CD4-positive, alpha-beta T cell treated with Interleukin-1 beta for 1 hour (primary cell): ENCODE measurements around the gene DENND10.
A peak's percentile ranks its signal among the peaks of the same experiment; 100 is the strongest.
"Not testable (repeated sequence)": the region's sequence is repeated elsewhere in the genome, so short reads cannot be mapped to it uniquely, and the experiment has no call there.

ENCODE experiments used
- DNase-seq, 2 donors: peaks; one replicate each; pipeline ENCODE4 v3.0.0-alpha.2; 2020 to 2022

DENND10 gene

GRCh38 chr10:119098576-119098975, 5.3 kb upstream of the DENND10 start:
- no peak for DNase-seq

DNA sequence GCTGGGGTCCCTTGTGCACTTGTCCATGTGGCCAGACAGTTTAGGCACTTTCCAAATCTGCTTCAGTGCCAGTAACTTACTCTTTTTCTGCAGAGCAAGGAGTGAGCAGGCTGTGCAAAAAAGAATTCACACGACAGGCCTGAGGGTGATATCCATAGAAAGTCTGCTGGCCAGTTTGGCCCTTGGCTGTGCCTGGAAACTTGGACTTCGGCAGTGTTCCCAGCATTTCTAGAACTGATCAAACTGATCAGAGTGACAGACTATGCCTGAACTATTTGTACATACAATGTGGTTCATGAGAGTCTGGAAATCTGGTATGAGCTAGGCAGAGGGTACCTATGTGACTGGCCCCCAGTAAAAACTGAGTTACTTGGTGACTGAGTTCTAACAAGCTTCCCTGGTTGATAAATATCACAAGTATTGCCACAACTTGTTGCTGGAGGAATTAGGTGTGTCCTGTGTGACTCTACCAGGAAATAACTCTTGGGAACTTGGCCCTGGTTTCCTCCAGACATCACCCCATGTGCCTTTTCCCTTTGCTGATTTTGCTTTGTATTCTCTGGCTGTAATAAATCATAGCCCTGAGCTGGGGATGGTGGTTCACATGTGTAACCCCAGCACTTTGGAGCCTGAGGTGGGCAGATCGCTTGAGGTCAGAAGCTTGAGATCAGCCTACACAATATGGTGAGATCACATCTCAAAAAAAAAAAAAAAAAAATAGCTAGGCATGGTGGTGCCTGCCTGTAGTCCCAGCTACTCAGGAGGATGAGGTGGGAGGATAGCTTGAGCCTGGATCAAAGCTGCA, 3.3 kb upstream of the DENND10 start:
- no peak for DNase-seq

DNA sequence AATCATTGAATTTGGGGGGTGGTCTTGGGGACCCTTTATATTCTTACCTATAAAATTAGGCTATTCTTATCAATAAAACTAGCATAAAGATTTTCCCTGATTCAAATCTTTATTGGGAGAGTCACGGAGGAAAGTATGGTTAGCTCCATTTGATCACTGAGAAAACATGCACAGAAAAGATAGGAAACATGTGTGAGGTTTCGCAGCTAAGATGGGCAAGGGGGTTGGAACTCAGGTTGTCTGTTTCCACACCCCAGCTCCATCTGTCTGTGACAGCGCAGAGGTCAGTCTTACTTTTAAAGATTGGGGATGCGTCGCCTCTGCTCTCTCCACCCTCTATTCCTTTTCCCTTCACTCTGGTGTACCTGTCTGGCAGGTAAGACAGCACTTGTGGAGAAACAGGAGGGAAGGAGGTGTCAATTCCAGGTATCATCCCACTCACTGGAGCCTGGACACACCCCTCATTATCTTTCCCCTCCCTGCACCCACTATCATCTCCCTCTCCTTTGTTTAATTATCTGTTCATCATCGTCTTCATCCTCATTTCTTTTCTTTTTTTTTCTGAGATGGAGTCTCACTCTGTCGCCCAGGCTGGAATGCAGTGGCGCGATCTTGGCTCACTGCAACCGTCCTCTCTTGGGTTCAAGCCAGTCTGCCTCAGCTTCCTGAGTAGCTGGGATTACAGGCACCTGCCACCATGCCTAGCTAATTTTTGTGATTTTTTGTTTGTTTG, 2.4 kb upstream of the DENND10 start:
- no peak for DNase-seq

- DNase-seq = no peak
Measured at GRCh38 chr10:119103241-119103902, 541 bp upstream of the DENND10 start.

GRCh38 chr10:119104654-119105015, 722 bp downstream of the DENND10 start:
- no peak for DNase-seq

DNA sequence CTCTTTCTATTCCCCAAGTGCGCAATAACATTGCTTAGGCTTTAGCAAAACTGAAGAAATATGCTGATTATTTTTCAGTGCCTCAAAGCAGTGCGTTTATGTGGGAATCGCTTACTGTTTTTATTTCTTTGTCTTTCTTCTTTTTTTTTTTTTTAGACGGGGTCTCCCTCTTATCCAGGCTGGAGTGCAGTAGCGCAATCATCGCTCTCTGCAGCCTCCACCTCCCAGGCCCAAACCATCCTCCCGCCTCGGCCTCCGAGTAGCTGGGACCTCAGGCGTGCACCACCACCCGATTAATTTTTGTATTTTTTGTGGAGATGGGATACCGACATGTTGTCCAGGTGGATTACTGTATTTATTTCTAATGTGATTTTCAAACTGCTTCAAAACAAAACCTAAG, 1.2 kb downstream of the DENND10 start:
- no peak for DNase-seq

- not testable (repeated sequence) for DNase-seq
Measured at GRCh38 chr10:119105899-119106298, 2.0 kb downstream of the DENND10 start.

GRCh38 chr10:119107106-119107505, 3.2 kb downstream of the DENND10 start:
- DNase-seq = not testable (repeated sequence)

GRCh38 chr10:119107771-119108170, 3.9 kb downstream of the DENND10 start:
- DNase-seq = not testable (repeated sequence)

GRCh38 chr10:119112056-119112455, 8.1 kb downstream of the DENND10 start:
- no peak for DNase-seq

DNA sequence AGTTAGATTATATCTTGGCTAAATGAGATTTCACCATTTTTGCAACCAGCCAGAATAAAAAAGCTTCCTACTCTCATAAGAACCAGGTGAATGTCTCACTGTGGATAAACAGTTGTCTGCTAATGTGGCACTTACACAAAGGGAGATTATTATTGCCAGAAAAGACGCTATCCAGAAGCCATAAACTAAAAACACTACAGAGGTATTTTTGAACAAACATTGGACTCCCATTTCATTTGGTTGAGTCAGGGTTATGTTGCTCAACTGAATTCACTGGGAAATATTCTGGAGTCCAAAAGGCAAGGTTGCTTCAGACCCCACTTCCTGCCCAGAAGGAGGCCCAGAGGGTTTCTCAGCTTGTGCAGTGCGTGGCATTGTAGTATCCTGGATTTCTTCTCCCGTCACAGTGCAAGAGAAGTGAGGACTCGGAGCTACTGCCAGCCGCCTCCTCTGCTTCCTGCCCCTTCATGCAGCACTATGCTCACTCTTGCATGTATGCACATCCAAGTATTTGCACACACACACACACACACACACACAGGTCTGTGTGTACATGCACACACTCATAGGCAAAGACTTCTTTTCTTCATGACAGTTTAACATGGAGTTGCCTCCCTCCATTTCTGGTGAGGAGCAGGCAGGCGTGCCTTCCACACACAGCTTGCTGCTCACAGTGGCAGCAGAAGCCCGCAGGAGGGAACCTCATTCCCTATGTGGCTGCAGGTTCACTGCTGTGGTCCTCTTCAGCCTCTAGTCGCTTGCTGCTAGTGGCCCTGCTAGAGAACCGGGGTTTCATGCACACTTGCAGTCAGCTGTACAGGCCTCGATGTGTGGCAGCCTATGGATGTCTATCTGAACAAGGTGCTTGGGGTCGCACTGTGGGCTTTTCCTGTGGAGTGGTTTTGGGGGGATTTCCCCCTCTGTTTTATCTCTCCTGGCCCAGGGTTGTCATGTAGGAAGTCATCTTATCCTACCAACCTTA, 10.1 kb downstream of the DENND10 start:
- no peak for DNase-seq

- no peak for DNase-seq
Measured at GRCh38 chr10:119115926-119116325, 12.0 kb downstream of the DENND10 start.

DNA sequence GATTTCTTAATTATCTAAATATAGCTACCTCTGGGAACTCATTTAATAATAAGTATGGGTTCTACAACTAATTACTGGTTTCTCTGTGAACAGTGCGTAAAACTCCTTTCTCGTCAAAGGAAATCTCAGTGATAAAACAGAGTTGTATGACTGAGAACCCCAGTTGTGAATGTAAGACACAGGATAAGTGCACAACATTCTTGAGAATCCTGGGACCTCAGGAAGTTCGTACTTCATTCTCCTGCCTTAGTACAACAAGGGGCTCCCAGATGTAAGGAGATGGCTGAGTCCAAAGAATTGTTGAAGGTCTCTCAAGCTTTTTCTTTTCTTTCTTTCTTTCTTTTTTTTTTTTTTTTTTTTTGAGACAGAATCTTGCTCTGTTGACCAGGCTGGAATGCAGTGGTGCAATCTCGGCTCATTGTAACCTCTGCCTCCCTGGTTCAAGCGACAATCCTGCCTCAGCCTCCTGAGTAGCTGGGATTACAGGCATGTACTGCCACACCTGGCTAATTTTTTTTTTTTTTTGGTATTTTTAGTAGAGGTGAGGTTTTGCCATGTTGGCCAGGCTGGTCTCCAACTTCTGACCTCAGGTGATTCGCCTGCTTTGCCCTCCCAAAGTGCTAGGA, 12.5 kb downstream of the DENND10 start:
- no peak for DNase-seq

- no peak for DNase-seq
Measured at GRCh38 chr10:119118231-119118630, 14.3 kb downstream of the DENND10 start.

GRCh38 chr10:119119400-119119799, 15.5 kb downstream of the DENND10 start:
- no peak for DNase-seq

GRCh38 chr10:119120413-119120867, 16.5 kb downstream of the DENND10 start:
- peak in 1 of 2 donors; percentile 46 for DNase-seq

GRCh38 chr10:119120875-119121274, 17.0 kb downstream of the DENND10 start:
- DNase-seq = no peak

GRCh38 chr10:119125942-119126341, 22.0 kb downstream of the DENND10 start:
- no peak for DNase-seq

DNA sequence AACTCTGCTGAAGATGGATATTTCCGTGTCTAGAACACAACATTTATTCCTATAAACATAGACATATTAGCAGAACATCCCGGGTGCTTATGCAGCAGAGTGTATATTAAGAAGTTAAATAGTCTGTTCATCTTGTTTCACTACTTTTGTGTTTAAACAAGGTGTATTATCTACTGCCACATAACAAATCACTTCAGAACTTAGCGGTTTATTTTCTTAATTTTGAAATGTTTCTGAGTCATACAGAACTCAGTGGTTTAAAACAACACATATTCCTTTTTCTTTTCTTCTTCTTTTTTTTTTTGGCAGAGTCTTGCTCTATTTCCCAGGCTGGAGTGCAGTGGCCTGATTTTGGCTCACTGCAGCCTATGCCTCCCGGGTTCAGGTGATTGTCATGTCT, 25.8 kb downstream of the DENND10 start:
- no peak for DNase-seq

DNA sequence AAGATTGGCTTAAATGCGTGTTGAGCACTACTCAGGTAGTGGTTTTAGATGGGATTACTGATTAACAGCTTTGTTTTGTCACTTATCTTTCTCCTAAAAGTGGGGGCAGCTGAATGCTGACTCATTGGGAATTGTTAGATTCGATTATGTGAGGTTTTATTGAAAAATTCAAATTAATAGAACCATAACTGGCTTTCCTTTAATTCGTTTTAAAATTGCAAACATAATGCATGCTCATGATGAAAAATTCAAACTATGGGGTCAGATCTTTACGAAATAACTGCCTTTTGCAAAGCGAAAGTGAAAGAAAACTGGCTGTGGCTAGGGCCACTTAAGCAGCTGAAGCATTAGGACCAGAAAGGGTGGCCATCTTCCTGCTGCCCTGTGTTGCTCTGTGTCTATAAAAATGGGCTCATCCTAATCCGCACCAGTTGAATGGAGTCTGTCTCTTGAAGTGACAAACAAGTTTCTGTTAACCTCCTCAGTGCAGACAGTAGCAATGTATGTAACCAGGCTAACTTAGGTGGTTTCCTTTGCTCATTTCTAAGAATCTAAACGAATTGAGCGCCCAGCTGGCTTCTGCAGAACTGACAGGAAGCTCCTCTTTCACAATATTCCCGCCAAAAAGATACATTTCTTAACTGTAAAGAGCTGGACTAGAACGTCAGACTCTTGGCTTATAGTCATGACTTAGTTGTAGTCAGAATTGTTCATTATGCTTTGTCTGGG, 27.8 kb downstream of the DENND10 start:
- peak; percentile 9 to 49 for DNase-seq
